CD14-positive monocyte (primary cell): ENCODE measurements around the gene PCDHA9. TPM values are rescaled to one million over a fixed set of nuclear protein-coding genes. Genes with fewer than 3 reads are reported as not detected.

Experiments used
- DNase-seq, 3 donors: peaks; one replicate each; pipeline ENCODE4 v3.0.0-alpha.2; 2011 to 2022
- H2AFZ ChIP-seq: 2 replicates; pipeline ENCODE4 v1.6.0; 2012; ENCODE audit warnings: mild to moderate bottlenecking, low read depth, low read length, inconsistent platforms; ENCODE audit not compliant: insufficient read depth, poor library complexity, severe bottlenecking
- H3K27ac ChIP-seq, 2 donors: 1 replicate in 1 of 2; 2 replicates in 1 of 2; pipeline ENCODE4 v1.5.1; 2012 to 2013; ENCODE audit warnings: low read length in 2 of 2, control low read depth in 1 of 2, inconsistent platforms in 1 of 2, low read depth in 1 of 2, mild to moderate bottlenecking in 1 of 2
- H3K27me3 ChIP-seq, 2 donors: one replicate each; pipeline versions ENCODE4 v1.6.0 to v1.6.1; 2011 to 2013; ENCODE audit warnings: low read length in 2 of 2; ENCODE audit not compliant: control insufficient read depth in 2 of 2, insufficient read depth in 2 of 2
- H3K36me3 ChIP-seq, 2 donors: replicated peaks in 1 of 2; 1 replicate in 1 of 2; 2 replicates in 1 of 2; pipeline versions ENCODE4 v1.5.1 to v1.6.1; 2012 to 2013; ENCODE audit warnings: low read length in 2 of 2, control low read depth in 1 of 2, inconsistent platforms in 1 of 2, mild to moderate bottlenecking in 1 of 2; ENCODE audit not compliant: insufficient read depth in 2 of 2, control insufficient read depth in 1 of 2
- H3K4me1 ChIP-seq, 2 donors: 1 replicate in 1 of 2; 2 replicates in 1 of 2; pipeline versions ENCODE4 v1.5.1 to v1.6.1; 2012 to 2013; ENCODE audit warnings: low read length in 2 of 2, control low read depth in 1 of 2, inconsistent platforms in 1 of 2, mild to moderate bottlenecking in 1 of 2, moderate library complexity in 1 of 2; ENCODE audit not compliant: insufficient read depth in 2 of 2, control insufficient read depth in 1 of 2
- H3K4me2 ChIP-seq: replicated peaks from 2 replicates; pipeline ENCODE3; 2012; ENCODE audit warnings: low read length, moderate library complexity, mild to moderate bottlenecking; ENCODE audit not compliant: poor library complexity, severe bottlenecking; ENCODE audit errors: extremely low read depth
- H3K4me3 ChIP-seq, 3 experiments: fragments of 200-600 bp in 1 of 3; sonication (generic) in 1 of 3; replicated peaks in 1 of 3; 1 replicate in 2 of 3; 2 replicates in 1 of 3; pipeline ENCODE4 v1.5.1; 2011 to 2013; ENCODE audit warnings: low read length in 3 of 3, mild to moderate bottlenecking in 3 of 3, control low read depth in 2 of 3, low read depth in 2 of 3, inconsistent platforms in 1 of 3, moderate library complexity in 1 of 3
- H3K79me2 ChIP-seq: 2 replicates; pipeline ENCODE4 v1.6.0; 2012; ENCODE audit warnings: mild to moderate bottlenecking, control low read depth, inconsistent platforms, low read length, moderate library complexity; ENCODE audit not compliant: insufficient read depth
- H3K9ac ChIP-seq: 2 replicates; pipeline ENCODE4 v1.6.0; 2017; ENCODE audit warnings: low read length, mild to moderate bottlenecking; ENCODE audit not compliant: insufficient read depth, poor library complexity, severe bottlenecking
- H3K9me3 ChIP-seq, 2 donors: replicated peaks in 1 of 2; 1 replicate in 1 of 2; 2 replicates in 1 of 2; pipeline versions ENCODE4 v1.5.1 to v1.6.1; 2012 to 2013; ENCODE audit warnings: low read length in 2 of 2, control low read depth in 1 of 2; ENCODE audit not compliant: control insufficient read depth in 1 of 2, insufficient read depth in 1 of 2
- H4K20me1 ChIP-seq: 2 replicates; pipeline ENCODE4 v1.6.0; 2012; ENCODE audit warnings: mild to moderate bottlenecking, low read length, control low read depth, moderate library complexity; ENCODE audit not compliant: insufficient read depth
- H3K27ac Mint-ChIP-seq, 7 donors: one replicate each; pipeline ENCODE4 v1.8.0; 2020; ENCODE audit warnings: mild to moderate bottlenecking in 7 of 7, mixed read lengths in 7 of 7, moderate library complexity in 6 of 7, inconsistent platforms in 2 of 7
- H3K27me3 Mint-ChIP-seq, 3 donors: one replicate each; pipeline ENCODE4 v1.8.0; 2021 to 2022; ENCODE audit warnings: low read depth in 3 of 3, mild to moderate bottlenecking in 3 of 3, mixed read lengths in 3 of 3, moderate library complexity in 3 of 3, inconsistent platforms in 1 of 3
- H3K36me3 Mint-ChIP-seq, 2 donors: one replicate each; pipeline ENCODE4 v1.8.0; 2020; ENCODE audit warnings: mixed read lengths in 2 of 2, inconsistent platforms in 1 of 2, mild to moderate bottlenecking in 1 of 2
- H3K4me1 Mint-ChIP-seq: one replicate; pipeline ENCODE4 v1.8.0; 2020; ENCODE audit warnings: mild to moderate bottlenecking, mixed read lengths
- H3K4me3 Mint-ChIP-seq, 2 donors: one replicate each; pipeline ENCODE4 v1.8.0; 2020; ENCODE audit warnings: mild to moderate bottlenecking in 2 of 2, mixed read lengths in 2 of 2, moderate library complexity in 1 of 2
- H3K9me3 Mint-ChIP-seq, 7 donors: one replicate each; pipeline ENCODE4 v1.8.0; 2020 to 2022; ENCODE audit warnings: mixed read lengths in 7 of 7, mild to moderate bottlenecking in 6 of 7, moderate library complexity in 6 of 7, inconsistent platforms in 2 of 7
- WGBS: methylation state at CpG from one replicate; pipeline ENCODE4 v1.1.5; 2013; ENCODE audit warnings: missing lambda C conversion rate; ENCODE audit not compliant: insufficient coverage; 5-methylcytosine and 5-hydroxymethylcytosine counted together
- intact Hi-C, 2 donors: fragments of 100-400 bp; cut with micrococcal nuclease; formaldehyde crosslinking; loops; one replicate each; pipeline versions ENCODE4 v1.15.0 to v1.15.1; 2023
- polyA plus RNA-seq, 3 donors: library from polyadenylated mRNA; depleted of rRNA in 1 of 3; unstranded in 2 of 3; stranded (reverse) in 1 of 3; fragments of 300-500 nt in 2 of 3; fragments of >200 nt in 1 of 3; fragmentation: Illumina TruSeq in 2 of 3; gene quantifications; 1 replicate in 2 of 3; 2 replicates in 1 of 3; pipeline ENCODE4 v1.2.3, GENCODE V29; 2012 to 2021
- TF ChIP-seq, protein P1 (sequence below): fragments of 200-600 bp; IDR thresholded peaks from one replicate; pipeline ENCODE4 v1.8.0; 2022; ENCODE audit warnings: antibody characterized with exemption, mild to moderate bottlenecking

PCDHA9 gene
- polyA plus RNA-seq, 3 donors = not detected

DNA sequence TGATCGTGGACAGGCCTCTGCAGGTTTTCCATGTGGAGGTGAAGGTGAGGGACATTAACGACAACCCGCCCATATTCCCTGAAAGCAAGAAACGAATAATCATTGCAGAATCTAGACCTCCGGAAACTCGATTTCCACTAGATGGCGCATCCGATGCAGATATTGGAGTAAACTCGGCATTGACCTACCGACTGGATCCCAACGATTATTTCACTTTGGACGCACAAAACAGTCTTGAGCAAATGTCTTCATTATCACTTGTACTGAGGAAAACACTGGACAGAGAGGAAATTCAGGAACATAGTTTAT lies 34.4 kb downstream of the PCDHA9 start:
- H3K27ac Mint-ChIP-seq = no peak overlapping the region
- Histone ChIP-seq H3K9me3 (peaks cover 35 to 43% of the 10 kb centered on the region in 2 donors), H2AFZ (no peak overlapping the region), H3K4me1 (no peaks in the 10 kb centered on the region), H3K4me3 (no peak overlapping the region), H3K27ac (no peak overlapping the region), H3K79me2 (no peaks in the 10 kb centered on the region), H3K9ac (no peak overlapping the region), H4K20me1 (no peaks in the 10 kb centered on the region), H3K36me3 (no peaks in the 10 kb centered on the region), H3K4me2 (no peak overlapping the region), H3K27me3 (peaks cover 0 to 18% of the 10 kb centered on the region in 2 donors)
- 37% methylated on average over 11 of the region's 12 CpGs for WGBS
- peaks cover 2 to 32% (median 19%) of the 10 kb centered on the region in 3 donors for H3K27me3 Mint-ChIP-seq
- TF ChIP-seq, protein P1, sequence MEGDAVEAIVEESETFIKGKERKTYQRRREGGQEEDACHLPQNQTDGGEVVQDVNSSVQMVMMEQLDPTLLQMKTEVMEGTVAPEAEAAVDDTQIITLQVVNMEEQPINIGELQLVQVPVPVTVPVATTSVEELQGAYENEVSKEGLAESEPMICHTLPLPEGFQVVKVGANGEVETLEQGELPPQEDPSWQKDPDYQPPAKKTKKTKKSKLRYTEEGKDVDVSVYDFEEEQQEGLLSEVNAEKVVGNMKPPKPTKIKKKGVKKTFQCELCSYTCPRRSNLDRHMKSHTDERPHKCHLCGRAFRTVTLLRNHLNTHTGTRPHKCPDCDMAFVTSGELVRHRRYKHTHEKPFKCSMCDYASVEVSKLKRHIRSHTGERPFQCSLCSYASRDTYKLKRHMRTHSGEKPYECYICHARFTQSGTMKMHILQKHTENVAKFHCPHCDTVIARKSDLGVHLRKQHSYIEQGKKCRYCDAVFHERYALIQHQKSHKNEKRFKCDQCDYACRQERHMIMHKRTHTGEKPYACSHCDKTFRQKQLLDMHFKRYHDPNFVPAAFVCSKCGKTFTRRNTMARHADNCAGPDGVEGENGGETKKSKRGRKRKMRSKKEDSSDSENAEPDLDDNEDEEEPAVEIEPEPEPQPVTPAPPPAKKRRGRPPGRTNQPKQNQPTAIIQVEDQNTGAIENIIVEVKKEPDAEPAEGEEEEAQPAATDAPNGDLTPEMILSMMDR = no peak
- peak overlapping the region in 1 of 2 donors; percentile 37 for H3K4me3 Mint-ChIP-seq
- peaks cover 32 to 41% (median 36%) of the 10 kb centered on the region in 7 donors for H3K9me3 Mint-ChIP-seq
- DNase-seq = no peak
- no peaks in the 10 kb centered on the region for H3K36me3 Mint-ChIP-seq
- no peaks in the 10 kb centered on the region for H3K4me1 Mint-ChIP-seq
- intact Hi-C loops = no loop called here

DNA sequence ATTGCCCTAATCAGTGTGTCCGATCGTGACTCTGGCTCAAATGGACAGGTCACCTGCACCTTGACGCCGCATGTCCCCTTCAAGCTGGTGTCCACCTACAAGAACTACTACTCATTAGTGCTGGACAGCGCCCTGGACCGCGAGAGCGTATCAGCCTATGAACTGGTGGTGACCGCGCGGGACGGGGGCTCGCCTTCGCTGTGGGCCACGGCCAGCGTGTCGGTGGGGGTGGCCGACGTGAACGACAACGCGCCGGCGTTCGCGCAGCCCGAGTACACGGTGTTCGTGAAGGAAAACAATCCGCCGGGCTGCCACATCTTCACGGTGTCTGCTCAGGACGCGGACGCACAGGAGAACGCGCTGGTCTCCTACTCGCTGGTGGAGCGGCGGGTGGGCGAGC lies 35.2 kb downstream of the PCDHA9 start:
- Histone ChIP-seq H4K20me1 (no peaks in the 10 kb centered on the region), H2AFZ (no peak overlapping the region), H3K9ac (no peak overlapping the region), H3K9me3 (peaks cover 34 to 42% of the 10 kb centered on the region in 2 donors), H3K36me3 (no peaks in the 10 kb centered on the region), H3K27ac (no peak overlapping the region), H3K4me2 (no peak overlapping the region), H3K4me1 (no peaks in the 10 kb centered on the region), H3K4me3 (no peak overlapping the region), H3K79me2 (no peaks in the 10 kb centered on the region), H3K27me3 (peaks cover 0 to 18% of the 10 kb centered on the region in 2 donors)
- no peaks in the 10 kb centered on the region for H3K36me3 Mint-ChIP-seq
- peaks cover 2 to 32% (median 19%) of the 10 kb centered on the region in 3 donors for H3K27me3 Mint-ChIP-seq
- TF ChIP-seq, protein P1 = no peak
- H3K4me3 Mint-ChIP-seq = no peak overlapping the region
- peaks cover 32 to 45% (median 34%) of the 10 kb centered on the region in 7 donors for H3K9me3 Mint-ChIP-seq
- no peak overlapping the region for H3K27ac Mint-ChIP-seq
- WGBS = 41% methylated on average over 41 of the region's 41 CpGs
- intact Hi-C loops = no loop called here
- no peaks in the 10 kb centered on the region for H3K4me1 Mint-ChIP-seq
- no peak for DNase-seq
